Neural cell (in vitro differentiated cells): ENCODE results near the gene TP53I3. TPM values are rescaled to one million over a fixed set of nuclear protein-coding genes. Genes with fewer than 3 reads are reported as not detected.

Experiments used
- H2AFZ ChIP-seq: fragments of 200-600, 300-800 bp; sonication (generic), shearing (Covaris generic); 2 replicates; pipeline ENCODE4 v1.6.0; 2014; ENCODE audit warnings: low read depth, mild to moderate bottlenecking, antibody characterized with exemption, low read length, moderate library complexity
- H3F3A ChIP-seq: fragments of 200-600 bp; shearing (Covaris generic); 2 replicates; pipeline ENCODE4 v1.6.1; 2016; ENCODE audit warnings: mild to moderate bottlenecking, moderate library complexity, mixed read lengths, antibody characterized with exemption, low read length; ENCODE audit not compliant: insufficient read depth, poor library complexity, severe bottlenecking
- H3K27ac ChIP-seq: fragments of 200-600, 300-800 bp; sonication (generic), shearing (Covaris generic); 2 replicates; pipeline ENCODE4 v1.5.1; 2014; ENCODE audit warnings: mild to moderate bottlenecking, low read length, moderate library complexity
- H3K27me3 ChIP-seq: fragments of 300-800, 200-600 bp; sonication (generic), shearing (Covaris generic); 2 replicates; pipeline ENCODE4 v1.6.0; 2014; ENCODE audit warnings: mild to moderate bottlenecking, low read depth, low read length, moderate library complexity; ENCODE audit not compliant: insufficient read depth
- H3K36me3 ChIP-seq: fragments of 300-800, 200-600 bp; sonication (generic), shearing (Covaris generic); 2 replicates; pipeline ENCODE4 v1.5.1; 2014; ENCODE audit warnings: mild to moderate bottlenecking, antibody characterized with exemption, low read length, moderate library complexity; ENCODE audit not compliant: insufficient read depth
- H3K4me2 ChIP-seq: fragments of 300-800, 200-600 bp; sonication (generic), shearing (Covaris generic); 2 replicates; pipeline ENCODE4 v1.6.0; 2014; ENCODE audit warnings: mild to moderate bottlenecking, low read length
- H3K4me3 ChIP-seq: fragments of 300-800, 200-600 bp; sonication (generic), shearing (Covaris generic); 2 replicates; pipeline ENCODE4 v1.5.1; 2014; ENCODE audit warnings: mild to moderate bottlenecking, low read length, moderate library complexity
- H3K79me2 ChIP-seq: fragments of 200-600 bp; shearing (Covaris generic); replicated peaks from 2 replicates; pipeline ENCODE4 v1.6.0; 2014; ENCODE audit warnings: mild to moderate bottlenecking, low read length, moderate library complexity; ENCODE audit not compliant: insufficient read depth
- H3K9ac ChIP-seq: fragments of 300-800, 200-600 bp; sonication (generic), shearing (Covaris generic); 2 replicates; pipeline ENCODE4 v1.6.1; 2016; ENCODE audit warnings: mild to moderate bottlenecking, low read length, mixed read lengths
- H3K9me2 ChIP-seq: fragments of 200-600 bp; shearing (Covaris generic); 2 replicates; pipeline ENCODE4 v1.6.1; 2016; ENCODE audit warnings: mild to moderate bottlenecking, low read length, mixed read lengths; ENCODE audit not compliant: insufficient read depth
- H3K9me3 ChIP-seq: fragments of 200-600, 300-800 bp; sonication (generic), shearing (Covaris generic); 2 replicates; pipeline ENCODE4 v1.6.1; 2016; ENCODE audit warnings: mild to moderate bottlenecking, mixed run types, low read length, moderate library complexity, mixed read lengths
- H4K20me1 ChIP-seq: fragments of 200-600 bp; shearing (Covaris generic); 2 replicates; pipeline ENCODE4 v1.6.1; 2016; ENCODE audit warnings: mild to moderate bottlenecking, mixed run types; ENCODE audit not compliant: insufficient read depth
- CTCF ChIP-seq: fragments of 450-650 bp; IDR thresholded peaks from 2 replicates; pipeline ENCODE4 v1.5.1; 2014; ENCODE audit warnings: antibody characterized with exemption, mild to moderate bottlenecking, moderate library complexity; ENCODE audit not compliant: poor library complexity, severe bottlenecking
- EP300 ChIP-seq: fragments of 450-650 bp; conservative IDR thresholded peaks from 2 replicates; pipeline ENCODE4 v1.6.1; 2014; ENCODE audit warnings: antibody characterized with exemption, mild to moderate bottlenecking, moderate library complexity; ENCODE audit not compliant: poor library complexity, severe bottlenecking
- EZH2 ChIP-seq: fragments of 200-600, 300-800 bp; shearing (Covaris generic), sonication (generic); IDR thresholded peaks from 2 replicates; pipeline ENCODE4 v1.6.1; 2014; ENCODE audit warnings: antibody characterized with exemption, low read length, borderline replicate concordance, mild to moderate bottlenecking; ENCODE audit not compliant: insufficient read depth, poor library complexity, severe bottlenecking
- MXI1 ChIP-seq: fragments of 450-650 bp; conservative IDR thresholded peaks from 2 replicates; pipeline ENCODE4 v1.6.1; 2014; ENCODE audit warnings: antibody characterized with exemption, mild to moderate bottlenecking; ENCODE audit not compliant: poor library complexity, severe bottlenecking
- POLR2AphosphoS5 ChIP-seq: IDR thresholded peaks from 2 replicates; pipeline ENCODE4 v1.6.1; 2012
- RAD21 ChIP-seq: fragments of 450-650 bp; conservative IDR thresholded peaks from 2 replicates; pipeline ENCODE4 v1.6.1; 2014; ENCODE audit warnings: antibody characterized with exemption, mild to moderate bottlenecking, moderate library complexity
- REST ChIP-seq: IDR thresholded peaks from 2 replicates; pipeline ENCODE4 v1.6.1; 2012; ENCODE audit warnings: borderline replicate concordance
- SMC3 ChIP-seq: fragments of 450-650 bp; conservative IDR thresholded peaks from 2 replicates; pipeline ENCODE4 v1.6.1; 2014; ENCODE audit warnings: antibody characterized with exemption, mild to moderate bottlenecking, moderate library complexity; ENCODE audit not compliant: poor library complexity
- TAF1 ChIP-seq: IDR thresholded peaks from 2 replicates; pipeline ENCODE4 v1.6.1; 2012; ENCODE audit warnings: low read depth
- polyA plus RNA-seq: library from polyadenylated mRNA; depleted of rRNA; stranded (reverse); fragments of >200 nt; gene quantifications from 2 replicates; pipeline ENCODE4 v1.2.3, GENCODE V29; 2014

Gene TP53I3
- polyA plus RNA-seq, 1 donor from 2014 or later: 1.8 TPM

DNA sequence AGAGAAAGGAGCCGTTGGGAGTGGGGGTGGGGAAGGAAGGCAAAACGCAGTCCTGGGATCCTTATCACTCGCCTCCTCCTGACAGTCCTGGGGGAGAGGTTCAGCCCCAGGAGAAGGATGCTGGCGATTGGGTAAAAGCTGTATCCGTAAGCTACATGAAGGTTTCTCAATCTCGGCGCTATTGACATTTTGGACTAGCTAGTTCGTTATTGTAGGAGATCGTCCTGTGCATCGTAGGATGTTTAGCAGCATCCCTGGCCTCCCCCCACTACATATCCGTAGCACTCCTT is 511 bp upstream of the TP53I3 start:
- no peaks in the 10 kb centered on the region for H3K27me3 ChIP-seq
- no peak overlapping the region for H2AFZ ChIP-seq
- no peaks in the 10 kb centered on the region for H3K36me3 ChIP-seq
- no peaks in the 10 kb centered on the region for H4K20me1 ChIP-seq
- no peaks in the 10 kb centered on the region for H3K9me3 ChIP-seq
- no peak for TF ChIP-seq SMC3
- TF ChIP-seq MXI1: no peak
- no peak for TF ChIP-seq POLR2AphosphoS5
- TF ChIP-seq EP300: no peak
- no peak for TF ChIP-seq RAD21
- no peaks in the 10 kb centered on the region for H3K79me2 ChIP-seq
- peak overlapping the region; percentile 56 for H3K4me3 ChIP-seq
- no peak overlapping the region for H3K27ac ChIP-seq
- H3K9me2 ChIP-seq: no peaks in the 10 kb centered on the region
- H3K4me2 ChIP-seq: no peak overlapping the region
- no peaks in the 10 kb centered on the region for H3F3A ChIP-seq
- H3K9ac ChIP-seq: no peak overlapping the region

DNA sequence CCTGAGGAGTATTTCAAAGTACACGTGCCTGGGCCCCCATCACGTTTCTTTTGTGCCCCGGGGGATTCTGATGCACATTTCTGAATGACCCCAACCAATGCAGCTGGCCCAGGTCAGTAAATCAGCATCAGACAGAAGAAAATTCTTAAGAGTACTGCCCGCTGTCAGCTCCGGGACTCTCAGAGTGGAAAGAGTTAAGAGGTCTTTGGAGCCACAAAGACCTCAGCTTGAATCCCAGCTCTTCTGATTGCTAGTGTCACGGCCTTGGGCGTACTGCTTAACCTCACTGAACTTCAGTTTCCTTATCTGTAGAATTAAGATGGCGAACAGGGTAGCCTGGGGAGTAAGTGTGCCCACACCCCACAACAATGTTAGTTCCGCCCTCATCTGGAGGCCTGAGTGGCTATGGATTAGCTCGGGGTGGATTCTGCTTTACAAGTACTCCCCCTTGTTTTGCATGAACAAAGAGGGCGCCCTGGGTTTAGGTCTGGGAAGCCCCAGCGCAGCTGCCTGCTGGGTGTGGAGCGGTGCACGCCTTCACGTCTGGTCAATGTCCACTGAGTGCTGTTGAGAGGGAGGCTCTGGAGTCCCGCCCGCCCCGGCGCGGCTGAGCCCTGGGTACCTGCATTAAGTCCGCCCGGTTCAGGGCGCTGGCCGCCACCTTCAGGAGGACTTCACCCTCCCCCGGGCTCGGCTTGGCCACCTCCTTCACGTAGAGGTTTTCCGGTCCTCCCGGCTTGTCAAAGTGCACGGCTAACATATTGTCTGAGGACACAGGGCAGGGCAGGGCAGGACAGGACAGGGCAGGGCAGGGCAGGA is 858 bp downstream of the TP53I3 start:
- peak; percentile 43 for TF ChIP-seq TAF1
- TF ChIP-seq POLR2AphosphoS5: no peak
- H3K36me3 ChIP-seq: no peaks in the 10 kb centered on the region
- no peaks in the 10 kb centered on the region for H3K27me3 ChIP-seq
- no peaks in the 10 kb centered on the region for H3K9me3 ChIP-seq
- H3K4me2 ChIP-seq: no peak overlapping the region
- no peak overlapping the region for H3K27ac ChIP-seq
- peak overlapping the region; percentile 33 for H2AFZ ChIP-seq
- H4K20me1 ChIP-seq: no peaks in the 10 kb centered on the region
- no peaks in the 10 kb centered on the region for H3K9me2 ChIP-seq
- no peaks in the 10 kb centered on the region for H3F3A ChIP-seq
- peak overlapping the region; percentile 44 for H3K9ac ChIP-seq
- H3K79me2 ChIP-seq: no peaks in the 10 kb centered on the region
- peak overlapping the region; percentile 56 for H3K4me3 ChIP-seq

- no peak overlapping the region for H3K9ac ChIP-seq
- H3K27ac ChIP-seq: no peak overlapping the region
- H3K4me2 ChIP-seq: no peak overlapping the region
- no peak for TF ChIP-seq RAD21
- TF ChIP-seq TAF1: no peak
- TF ChIP-seq EZH2: no peak
- no peak for TF ChIP-seq MXI1
- no peak for TF ChIP-seq POLR2AphosphoS5
- TF ChIP-seq CTCF: no peak
- TF ChIP-seq SMC3: no peak
- TF ChIP-seq REST: no peak
- no peak for TF ChIP-seq EP300
- H3K27me3 ChIP-seq: no peaks in the 10 kb centered on the region
- no peaks in the 10 kb centered on the region for H3K79me2 ChIP-seq
- peak overlapping the region; percentile 56 for H3K4me3 ChIP-seq
- H3K36me3 ChIP-seq: no peaks in the 10 kb centered on the region
- H3F3A ChIP-seq: no peaks in the 10 kb centered on the region
- no peaks in the 10 kb centered on the region for H4K20me1 ChIP-seq
- H2AFZ ChIP-seq: no peak overlapping the region
- no peaks in the 10 kb centered on the region for H3K9me2 ChIP-seq
- no peaks in the 10 kb centered on the region for H3K9me3 ChIP-seq
These were observed 1.7 kb downstream of the TP53I3 start for GRCh38 chr2:24082787-24083566.
